ENCODE data around the gene GDPD3. TPM values are rescaled to one million over a fixed set of nuclear protein-coding genes. Genes with fewer than 3 reads are reported as not detected.
A peak's percentile ranks its signal among the peaks of the same experiment; 100 is the strongest.

GDPD3 gene
- total and polyA plus RNA-seq, 2 of the 13 experiments (the other 11 are each of a cell fraction or from before 2014, with no cell fraction given) = 18.7 to 20.6 TPM

DNA sequence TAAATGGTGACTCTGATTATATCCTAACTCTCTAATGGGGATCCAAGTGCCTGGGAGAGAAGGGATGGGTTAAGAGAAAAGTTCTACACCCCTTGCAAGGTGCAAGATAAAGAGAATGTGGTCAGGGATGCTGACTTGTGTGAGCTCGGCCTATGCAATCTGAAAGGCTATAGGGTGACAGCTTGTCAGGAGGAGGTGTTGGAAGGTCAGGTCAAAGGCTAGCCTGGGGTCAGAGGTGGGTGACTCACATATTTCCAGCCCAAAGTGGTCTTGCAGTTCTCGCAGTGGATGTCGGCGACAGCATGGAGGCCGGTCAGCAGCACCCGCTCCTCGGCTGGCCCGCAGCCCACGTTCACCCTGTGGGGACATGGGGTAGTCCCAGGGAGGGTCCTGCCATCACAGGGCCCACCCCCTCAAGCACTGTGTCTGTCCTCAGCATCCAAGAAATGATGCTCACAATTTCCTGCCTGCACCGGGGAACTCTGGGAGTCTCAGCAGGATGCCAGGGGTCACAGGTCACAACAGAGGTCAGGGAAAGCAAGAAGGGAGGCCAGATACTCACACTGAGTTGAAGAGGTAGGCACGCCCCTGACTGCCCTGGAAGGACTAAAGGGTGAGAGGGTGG, 18.7 kb downstream of the GDPD3 start (continued):
- TF ChIP-seq, protein P1, sequence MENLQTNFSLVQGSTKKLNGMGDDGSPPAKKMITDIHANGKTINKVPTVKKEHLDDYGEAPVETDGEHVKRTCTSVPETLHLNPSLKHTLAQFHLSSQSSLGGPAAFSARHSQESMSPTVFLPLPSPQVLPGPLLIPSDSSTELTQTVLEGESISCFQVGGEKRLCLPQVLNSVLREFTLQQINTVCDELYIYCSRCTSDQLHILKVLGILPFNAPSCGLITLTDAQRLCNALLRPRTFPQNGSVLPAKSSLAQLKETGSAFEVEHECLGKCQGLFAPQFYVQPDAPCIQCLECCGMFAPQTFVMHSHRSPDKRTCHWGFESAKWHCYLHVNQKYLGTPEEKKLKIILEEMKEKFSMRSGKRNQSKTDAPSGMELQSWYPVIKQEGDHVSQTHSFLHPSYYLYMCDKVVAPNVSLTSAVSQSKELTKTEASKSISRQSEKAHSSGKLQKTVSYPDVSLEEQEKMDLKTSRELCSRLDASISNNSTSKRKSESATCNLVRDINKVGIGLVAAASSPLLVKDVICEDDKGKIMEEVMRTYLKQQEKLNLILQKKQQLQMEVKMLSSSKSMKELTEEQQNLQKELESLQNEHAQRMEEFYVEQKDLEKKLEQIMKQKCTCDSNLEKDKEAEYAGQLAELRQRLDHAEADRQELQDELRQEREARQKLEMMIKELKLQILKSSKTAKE (CRISPR knock-in tag; IDR thresholded peaks at IDR 0.05; ENCODE audit: borderline replicate concordance) = peak; percentile 29; the same call in 1 of the 2 replicates
- TF ChIP-seq FOSL2 (CRISPR knock-in tag; IDR thresholded peaks at IDR 0.05) = peak; percentile 33; the same call in 1 of the 2 replicates
- 0 out of 2 replicates have a peak, but pooled peaks have one; percentile 29 for TF ChIP-seq RARA (CRISPR knock-in tag; IDR thresholded peaks at IDR 0.05)
- TF ChIP-seq TSC22D2 (CRISPR knock-in tag; IDR thresholded peaks at IDR 0.05; ENCODE audit: borderline replicate concordance) = no peak
- 0 out of 2 replicates have a peak, but pooled peaks have one; percentile 21 for TF ChIP-seq HDAC1 (CRISPR knock-in tag; IDR thresholded peaks at IDR 0.05)
- no peak for TF ChIP-seq TAF15 (IDR thresholded peaks at IDR 0.05; ENCODE audit: low read depth, low read length, poor library complexity, severe bottlenecking)
- TF ChIP-seq NR2F2 (IDR thresholded peaks at IDR 0.05; ENCODE audit: borderline replicate concordance, low read depth) = peak; percentile 79; the same call in 1 of the 2 replicates
- TF ChIP-seq ZC3H13 (CRISPR knock-in tag; IDR thresholded peaks at IDR 0.05) = 0 out of 2 replicates have a peak, but pooled peaks have one; percentile 41

DNA sequence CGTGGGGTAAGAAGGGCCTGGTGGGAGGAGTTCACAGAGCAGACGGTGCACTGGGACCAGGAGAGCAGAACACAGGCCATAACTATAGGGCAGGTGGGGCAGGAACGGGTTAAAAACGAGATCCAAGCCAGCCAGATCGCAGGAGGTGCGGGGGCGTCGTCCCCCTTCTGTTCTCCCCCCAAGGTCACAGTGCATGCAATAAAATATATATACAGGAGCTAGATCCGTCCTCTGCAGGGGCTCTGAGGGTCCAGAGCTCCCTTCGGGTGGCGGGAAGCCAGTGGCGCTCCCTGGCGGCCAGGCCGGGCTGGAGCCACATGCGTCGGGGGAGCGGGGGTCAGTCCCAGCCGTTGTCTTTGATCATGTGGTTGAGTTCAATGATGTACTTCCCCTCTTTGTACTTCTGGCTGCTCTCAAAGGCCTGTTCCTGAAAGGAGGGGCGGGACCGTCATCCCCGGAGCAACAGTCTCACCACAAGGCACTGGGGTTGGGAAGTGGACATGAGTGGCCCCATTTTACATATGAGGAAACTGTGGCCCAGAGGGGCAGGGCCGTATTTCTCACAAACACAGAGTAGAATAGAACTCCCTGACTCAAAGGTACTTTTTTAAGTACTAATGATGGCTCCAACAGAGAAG, 20.8 kb downstream of the GDPD3 start:
- Histone ChIP-seq H3K27ac (ENCODE audit: extremely low read length, insufficient read depth, low read length) (peak overlapping the region; percentile 72), H3K9ac (ENCODE audit: insufficient read depth, low read depth, low read length) (peak overlapping the region; percentile 72), H3K4me1 (ENCODE audit: insufficient read depth, low read length) (peaks cover 77% of the 10 kb centered on the region), H3K4me2 (ENCODE audit: low read depth, low read length) (peak overlapping the region; percentile 95), H4K20me1 (ENCODE audit: insufficient read depth, low read length) (no peaks in the 10 kb centered on the region), H3K79me2 (ENCODE audit: insufficient read depth, low read length) (no peaks in the 10 kb centered on the region), H3K36me3 (replicated peaks in 1 of 2; ENCODE audit: control insufficient read depth in 1 of 2, insufficient read depth in 2 of 2, low read length in 2 of 2) (no peaks in the 10 kb centered on the region; a peak in 1 of 5 replicates), H3K27me3 (ENCODE audit: control insufficient read depth in 1 of 2, insufficient read depth in 2 of 2, low read length in 2 of 2) (no peaks in the 10 kb centered on the region; a peak in 1 of 5 replicates), H3K4me3 (replicated peaks in 1 of 3; ENCODE audit: insufficient read depth in 1 of 3, low read depth in 2 of 3, low read length in 3 of 3) (peak overlapping the region; percentile 58 to 78 (median 67)), H2AFZ (ENCODE audit: low read length) (no peak overlapping the region), H3K9me3 (ENCODE audit: low read length) (peaks cover 9% of the 10 kb centered on the region)
- FAIRE-seq (peak; percentile 89), DNase-seq (ENCODE audit: low spot score) (peak; percentile 92), ATAC-seq (peak; percentile 62)
- 5% methylated on average over 21 of the region's 22 CpGs for WGBS (ENCODE audit: low lambda C conversion rate)
- in situ Hi-C loops (cut with HindIII; ENCODE audit: extremely low pct_ligation_motif_present, low pct_unique_long_range_greater_than_20kb) = loop anchor here (25.0 kb wide), 1 partner anchor 545 kb away; no protein-coding TSS in a partner anchor
- ChIA-PET CTCF (ENCODE audit: low intra/inter-chr PET ratio, low total read pairs) (interaction anchor here (0.8 to 2.0 kb wide), 7 partner anchors 17 to 50 kb away, joined by 3 to 19 read pairs (median 4); partner anchors contain the start of gene GDPD3), POLR2A (interaction anchor here (1.0 to 6.0 kb wide), 11 partner anchors 11 to 317 kb away, joined by 3 to 120 read pairs (median 9); partner anchors contain the start of genes ALDOA, GDPD3, MAPK3 and PPP4C)
- intact Hi-C loops (cut with micrococcal nuclease; ENCODE audit: unreplicated experiment) = loop anchor here (1.0 kb wide), 2 partner anchors 26 to 50 kb away; no protein-coding TSS in a partner anchor
- no TSS peak for BruUV-seq (replicated peaks)
- TF ChIP-seq CC2D1A (CRISPR knock-in tag; IDR thresholded peaks at IDR 0.05) (no peak), TAF15 (IDR thresholded peaks at IDR 0.05; ENCODE audit: low read depth, low read length, poor library complexity, severe bottlenecking) (peak; percentile 77), ZIK1 (CRISPR knock-in tag; IDR thresholded peaks at IDR 0.05; ENCODE audit: borderline replicate concordance, low read depth) (0 out of 2 replicates have a peak, but pooled peaks have one; percentile 28), CEBPB (IDR thresholded peaks at IDR 0.05; ENCODE audit: borderline replicate concordance, low read depth, low read length) (no peak), ZNF703 (CRISPR knock-in tag; IDR thresholded peaks at IDR 0.05; ENCODE audit: borderline replicate concordance) (no peak; the same call in 1 of the 2 replicates), NR2F6 (IDR thresholded peaks at IDR 0.05) (peak; percentile 48), NR2F6 (CRISPR knock-in tag; IDR thresholded peaks at IDR 0.05) (peak; percentile 67; the same call in 1 of the 2 replicates), CREM (IDR thresholded peaks at IDR 0.05) (peak; percentile 60; the same call in 1 of the 2 replicates), CREM (CRISPR knock-in tag; IDR thresholded peaks at IDR 0.05) (no peak), CCDC6 (CRISPR knock-in tag; IDR thresholded peaks at IDR 0.05) (no peak), ZNF121 (CRISPR knock-in tag; IDR thresholded peaks at IDR 0.05) (no peak), ZFP37 (CRISPR knock-in tag; IDR thresholded peaks at IDR 0.05; ENCODE audit: borderline replicate concordance) (peak; percentile 40; the same call in 1 of the 2 replicates)
- TF ChIP-seq, protein P2, sequence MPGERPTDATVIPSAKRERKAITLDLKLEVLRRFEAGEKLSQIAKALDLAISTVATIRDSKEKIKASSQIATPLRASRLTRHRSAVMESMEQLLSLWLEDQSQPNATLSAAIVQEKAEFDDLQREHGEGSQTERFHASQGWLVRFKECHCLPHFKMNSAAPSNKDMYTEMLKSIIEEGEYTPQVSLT (CRISPR knock-in tag; IDR thresholded peaks at IDR 0.05; ENCODE audit: borderline replicate concordance, low read depth) = 0 out of 2 replicates have a peak, but pooled peaks have one; percentile 26

All from HepG2 (cell line).